ENCODE results near the gene DENND1C. TPM values are rescaled to one million over a fixed set of nuclear protein-coding genes. Genes with fewer than 3 reads are reported as not detected.

DENND1C gene
- total RNA-seq, 2 experiments from 2014 or later: 58.2 to 61.2 TPM

- ChIA-PET CTCF (interaction anchor here (1.0 kb wide), 1 partner anchor 11 kb away, joined by 3 read pairs; the partner anchor contains the start of gene DENND1C), POLR2A (no interaction called here)
- peaks cover 21% of the 10 kb centered on the region for H3K36me3 Mint-ChIP-seq (ENCODE audit: low read depth)
- H3K9me3 Mint-ChIP-seq: no peaks in the 10 kb centered on the region
- TF ChIP-seq, protein P1, sequence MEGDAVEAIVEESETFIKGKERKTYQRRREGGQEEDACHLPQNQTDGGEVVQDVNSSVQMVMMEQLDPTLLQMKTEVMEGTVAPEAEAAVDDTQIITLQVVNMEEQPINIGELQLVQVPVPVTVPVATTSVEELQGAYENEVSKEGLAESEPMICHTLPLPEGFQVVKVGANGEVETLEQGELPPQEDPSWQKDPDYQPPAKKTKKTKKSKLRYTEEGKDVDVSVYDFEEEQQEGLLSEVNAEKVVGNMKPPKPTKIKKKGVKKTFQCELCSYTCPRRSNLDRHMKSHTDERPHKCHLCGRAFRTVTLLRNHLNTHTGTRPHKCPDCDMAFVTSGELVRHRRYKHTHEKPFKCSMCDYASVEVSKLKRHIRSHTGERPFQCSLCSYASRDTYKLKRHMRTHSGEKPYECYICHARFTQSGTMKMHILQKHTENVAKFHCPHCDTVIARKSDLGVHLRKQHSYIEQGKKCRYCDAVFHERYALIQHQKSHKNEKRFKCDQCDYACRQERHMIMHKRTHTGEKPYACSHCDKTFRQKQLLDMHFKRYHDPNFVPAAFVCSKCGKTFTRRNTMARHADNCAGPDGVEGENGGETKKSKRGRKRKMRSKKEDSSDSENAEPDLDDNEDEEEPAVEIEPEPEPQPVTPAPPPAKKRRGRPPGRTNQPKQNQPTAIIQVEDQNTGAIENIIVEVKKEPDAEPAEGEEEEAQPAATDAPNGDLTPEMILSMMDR (IDR thresholded peaks at IDR 0.05): no peak
- no peaks in the 10 kb centered on the region for H3K27me3 Mint-ChIP-seq
- no peak overlapping the region for H3K4me3 Mint-ChIP-seq
- H3K27ac Mint-ChIP-seq: no peak overlapping the region
- no peak for ATAC-seq
- DNase-seq: no peak
- H3K4me1 Mint-ChIP-seq (ENCODE audit: low read depth): peaks cover 2% of the 10 kb centered on the region
- intact Hi-C loops (cut with micrococcal nuclease): no loop called here
These were observed 11.4 kb downstream of the DENND1C start for GRCh38 chr19:6470173-6470572.

- no peak for DNase-seq
- Mint-ChIP-seq H3K27me3 (no peaks in the 10 kb centered on the region), H3K27ac (no peak overlapping the region), H3K9me3 (no peaks in the 10 kb centered on the region), H3K4me1 (ENCODE audit: low read depth) (peaks cover 4% of the 10 kb centered on the region), H3K36me3 (ENCODE audit: low read depth) (peaks cover 13% of the 10 kb centered on the region), H3K4me3 (no peak overlapping the region)
- intact Hi-C loops (cut with micrococcal nuclease): no loop called here
- ChIA-PET POLR2A (interaction anchor here (1.1 kb wide), 1 partner anchor 14 kb away, joined by 4 read pairs; the partner anchor contains the start of gene DENND1C), CTCF (no interaction called here)
- TF ChIP-seq, protein P1 (IDR thresholded peaks at IDR 0.05): no peak
- no peak for ATAC-seq
These were observed 14.2 kb downstream of the DENND1C start for GRCh38 chr19:6467384-6467783.

- ATAC-seq (no peak), DNase-seq (no peak)
- peaks cover 6% of the 10 kb centered on the region for H3K4me1 Mint-ChIP-seq (ENCODE audit: low read depth)
- ChIA-PET POLR2A (interaction anchor here (1.1 to 2.0 kb wide), 2 partner anchors 15 kb away, joined by 4 to 9 read pairs; partner anchors contain the start of gene DENND1C), CTCF (no interaction called here)
- intact Hi-C loops (cut with micrococcal nuclease): no loop called here
- no peaks in the 10 kb centered on the region for H3K9me3 Mint-ChIP-seq
- peaks cover 13% of the 10 kb centered on the region for H3K36me3 Mint-ChIP-seq (ENCODE audit: low read depth)
- peak overlapping the region; percentile 34 for H3K27ac Mint-ChIP-seq
- H3K27me3 Mint-ChIP-seq: no peaks in the 10 kb centered on the region
- H3K4me3 Mint-ChIP-seq: no peak overlapping the region
- TF ChIP-seq, protein P1 (IDR thresholded peaks at IDR 0.05): no peak
These were observed 14.9 kb downstream of the DENND1C start for GRCh38 chr19:6466526-6467248.

DNA sequence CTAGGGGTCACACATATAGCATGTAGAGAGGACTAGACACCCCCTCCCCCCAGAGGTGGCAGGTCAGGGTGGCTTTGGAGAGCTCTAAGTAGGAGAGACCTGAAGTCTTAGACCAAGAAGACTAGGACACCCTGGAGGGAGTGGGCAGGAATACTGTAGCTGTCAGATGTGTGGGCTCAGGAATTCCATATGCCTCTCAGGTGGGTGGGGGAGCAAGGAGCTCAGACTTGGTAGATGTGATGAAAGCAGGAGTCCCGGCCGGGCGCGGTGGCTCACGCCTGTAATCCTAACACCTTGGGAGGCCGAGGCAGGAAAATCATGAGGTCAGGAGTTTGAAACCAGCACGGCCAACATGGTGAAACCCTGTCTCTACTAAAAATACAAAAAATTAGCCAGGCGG lies 15.9 kb downstream of the DENND1C start:
- Mint-ChIP-seq H3K9me3 (no peaks in the 10 kb centered on the region), H3K4me3 (no peak overlapping the region), H3K27me3 (no peaks in the 10 kb centered on the region), H3K27ac (no peak overlapping the region), H3K36me3 (ENCODE audit: low read depth) (peaks cover 9% of the 10 kb centered on the region), H3K4me1 (ENCODE audit: low read depth) (peaks cover 6% of the 10 kb centered on the region)
- ChIA-PET POLR2A (interaction anchor here (0.7 to 2.0 kb wide), 3 partner anchors 12 to 46 kb away, joined by 3 to 9 read pairs (median 3); partner anchors contain the start of gene DENND1C), CTCF (interaction anchor here (1.1 kb wide), 1 partner anchor 16 kb away, joined by 3 read pairs; the partner anchor contains the start of gene DENND1C)
- ATAC-seq (no peak), DNase-seq (no peak)
- intact Hi-C loops (cut with micrococcal nuclease): no loop called here
- TF ChIP-seq, protein P1 (IDR thresholded peaks at IDR 0.05): no peak

GRCh38 chr19:6465006-6465405 lies 16.6 kb downstream of the DENND1C start:
- DNase-seq (no peak), ATAC-seq (no peak)
- H3K4me3 Mint-ChIP-seq: no peak overlapping the region
- intact Hi-C loops (cut with micrococcal nuclease): no loop called here
- CTCF ChIA-PET: interaction anchor here (1.1 kb wide), 1 partner anchor 16 kb away, joined by 3 read pairs; the partner anchor contains the start of gene DENND1C
- H3K27me3 Mint-ChIP-seq: no peaks in the 10 kb centered on the region
- H3K4me1 Mint-ChIP-seq (ENCODE audit: low read depth): peaks cover 10% of the 10 kb centered on the region
- peaks cover 5% of the 10 kb centered on the region for H3K36me3 Mint-ChIP-seq (ENCODE audit: low read depth)
- POLR2A ChIA-PET: interaction anchor here (0.7 to 2.0 kb wide), 4 partner anchors 13 to 45 kb away, joined by 3 to 9 read pairs (median 3); partner anchors contain the start of gene DENND1C
- TF ChIP-seq, protein P1 (IDR thresholded peaks at IDR 0.05): no peak
- H3K9me3 Mint-ChIP-seq: no peaks in the 10 kb centered on the region
- H3K27ac Mint-ChIP-seq: no peak overlapping the region

Measured in activated CD8-positive, alpha-beta T cell treated with anti-CD3 and anti-CD28 coated beads for 36 hours (primary cell).